Kidney tubule cell (primary cell): Measurements from ENCODE around the gene TMEM132D.
"Not testable (repeated sequence)": the region's sequence is repeated elsewhere in the genome, so short reads cannot be mapped to it uniquely, and the experiment has no call there.

Experiments used
- DNase-seq: peaks from one replicate; pipeline ENCODE4 v3.0.0-alpha.2; 2018; ENCODE audit warnings: low spot score

TMEM132D gene

DNA sequence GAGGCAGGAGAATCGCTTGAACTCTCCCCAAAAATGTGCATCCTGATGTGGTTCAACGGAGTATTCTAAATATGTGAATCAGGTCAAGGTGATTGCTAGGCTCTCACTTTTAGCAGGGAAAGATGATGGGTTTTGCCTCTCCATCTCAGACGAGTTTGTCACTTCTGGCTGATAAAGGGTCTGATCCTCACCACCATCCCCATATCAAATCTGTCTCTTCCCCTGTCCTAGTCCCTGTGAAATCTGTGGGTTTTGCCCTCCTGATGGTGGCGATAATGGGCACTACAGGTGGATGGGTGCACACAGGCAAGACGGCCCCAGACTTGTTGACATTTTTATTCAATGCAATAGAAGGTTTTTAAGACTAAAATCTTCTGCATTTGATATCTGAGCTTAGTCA is 665.9 kb downstream of the TMEM132D start:
- no peak for DNase-seq

GRCh38 chr12:129234209-129234608 is 669.6 kb downstream of the TMEM132D start:
- no peak for DNase-seq

GRCh38 chr12:129231491-129231890 is 672.3 kb downstream of the TMEM132D start:
- no peak for DNase-seq

DNA sequence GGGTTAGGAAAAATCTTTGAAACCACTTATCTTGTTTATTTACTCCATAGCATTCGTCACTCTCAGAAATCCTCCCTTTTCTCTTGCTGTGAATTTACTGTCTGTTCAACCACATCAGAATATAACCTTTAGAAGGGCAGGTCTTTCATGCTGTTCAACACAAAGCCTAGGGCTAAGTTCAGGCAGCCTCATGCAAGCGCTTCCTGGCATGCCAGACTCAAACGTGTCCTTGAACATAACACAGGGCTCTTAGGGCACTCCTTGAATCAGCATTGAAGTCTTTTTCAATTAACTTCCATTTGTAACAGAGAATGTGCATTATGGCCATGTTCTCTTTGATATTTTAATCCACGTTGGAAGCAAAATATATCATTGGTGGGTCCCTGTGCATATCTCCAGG is 672.8 kb downstream of the TMEM132D start:
- DNase-seq, result no peak

DNA sequence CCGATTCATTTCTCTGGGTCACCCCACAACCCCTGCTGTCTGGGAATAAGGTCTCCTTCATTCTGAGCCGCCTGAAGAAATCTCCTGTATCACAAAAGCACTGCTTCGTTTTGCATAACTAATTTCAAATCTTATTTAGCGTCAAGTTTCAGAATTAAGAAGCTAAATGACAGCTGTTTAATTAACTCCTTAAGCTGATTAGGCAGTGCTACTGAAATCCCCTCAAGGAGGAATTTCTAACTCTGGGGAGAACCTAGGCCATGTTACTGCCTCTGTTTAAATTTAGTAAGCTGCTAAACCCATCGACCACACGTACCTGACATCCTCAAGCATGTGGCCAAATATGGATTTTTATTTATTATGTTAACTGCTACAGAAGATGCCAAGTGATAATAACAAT is 677.0 kb downstream of the TMEM132D start:
- DNase-seq, result no peak

GRCh38 chr12:129226005-129226404 is 677.8 kb downstream of the TMEM132D start:
- no peak for DNase-seq

DNA sequence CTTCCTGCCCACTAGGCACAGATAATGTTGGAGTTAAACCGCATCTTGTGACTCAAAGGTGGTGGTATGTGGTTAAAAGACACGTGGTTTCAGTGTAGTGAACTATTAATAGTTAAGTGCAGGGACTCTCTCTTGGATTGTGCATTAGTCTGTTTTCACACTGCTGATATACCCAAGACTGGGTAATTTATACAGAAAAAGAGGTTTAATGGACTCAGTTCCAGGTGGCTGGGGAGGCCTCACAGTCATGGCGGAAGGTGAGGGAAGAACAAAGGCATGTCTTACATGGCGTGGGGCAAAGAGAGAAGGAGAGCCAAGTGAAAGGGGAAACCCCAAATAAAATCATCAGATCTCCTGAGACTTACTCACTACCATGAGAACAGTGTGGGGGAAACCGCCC is 688.3 kb downstream of the TMEM132D start:
- peak; percentile 81 for DNase-seq

DNA sequence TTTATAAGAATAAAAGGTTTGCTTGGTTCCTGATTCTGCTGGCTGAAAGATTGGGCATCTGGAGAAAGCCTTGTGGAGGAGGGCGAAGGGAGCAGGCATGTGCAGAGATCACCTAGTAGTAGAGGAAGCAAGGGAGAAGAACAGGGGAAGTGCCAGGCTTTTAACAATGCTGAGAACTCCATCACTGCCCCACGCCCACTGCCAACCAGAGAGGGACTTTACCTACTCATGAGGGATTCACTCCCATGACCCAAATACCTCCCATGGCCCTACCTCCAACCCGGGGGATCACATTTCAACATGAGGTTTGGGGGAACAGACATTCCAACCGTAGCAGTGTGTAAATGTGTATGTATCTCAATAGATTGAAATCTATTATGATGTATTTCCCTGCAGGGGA is 690.3 kb downstream of the TMEM132D start:
- no peak for DNase-seq

- DNase-seq, result no peak
Measured at GRCh38 chr12:129211862-129212630, 691.8 kb downstream of the TMEM132D start.

- no peak for DNase-seq
Measured at GRCh38 chr12:129208566-129208965, 695.3 kb downstream of the TMEM132D start.

DNA sequence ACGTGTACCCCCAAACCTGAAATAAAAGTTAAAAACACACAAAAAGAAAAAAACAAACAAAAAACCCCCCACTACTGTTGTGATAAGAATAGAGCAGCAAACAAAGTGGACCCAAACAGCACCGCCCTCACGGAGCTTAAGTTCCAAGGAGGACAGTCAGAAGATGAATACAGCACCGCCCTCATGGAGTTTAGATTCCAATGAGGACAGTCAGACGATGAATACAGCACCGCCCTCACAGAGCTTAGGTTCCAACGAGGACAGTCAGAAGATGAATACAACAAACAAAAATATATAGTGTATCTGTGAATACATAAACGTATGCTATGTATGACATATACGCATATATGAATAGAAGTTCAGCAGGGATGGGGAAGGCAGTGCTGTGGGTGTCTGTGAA is 696.7 kb downstream of the TMEM132D start:
- DNase-seq, result no peak

GRCh38 chr12:129203456-129203855 is 700.4 kb downstream of the TMEM132D start:
- no peak for DNase-seq

GRCh38 chr12:129202109-129202814 is 701.6 kb downstream of the TMEM132D start:
- DNase-seq, result peak; percentile 12

GRCh38 chr12:129201029-129201428 is 702.8 kb downstream of the TMEM132D start:
- DNase-seq, result no peak

DNA sequence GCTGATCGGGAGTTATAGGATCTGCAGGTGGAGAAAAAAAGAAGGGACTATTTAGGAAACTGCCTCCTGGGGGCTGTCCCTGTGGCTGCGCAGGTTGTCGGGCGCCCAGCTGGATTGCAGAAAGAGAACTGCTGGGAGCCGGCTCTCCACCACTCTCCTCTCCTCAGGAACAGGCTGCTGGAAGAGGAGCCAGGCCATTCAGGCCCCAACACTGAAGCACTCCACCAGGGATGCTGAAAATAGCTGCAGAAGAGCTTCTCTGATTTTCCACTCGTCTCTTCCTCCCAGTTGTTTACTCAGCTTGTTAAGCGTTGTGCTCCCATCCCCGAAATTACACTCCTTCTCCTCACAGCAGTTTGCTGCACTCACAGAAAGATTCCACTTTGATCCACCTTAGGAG is 703.2 kb downstream of the TMEM132D start:
- no peak for DNase-seq

GRCh38 chr12:129196927-129197326 is 706.9 kb downstream of the TMEM132D start:
- DNase-seq, result no peak

- no peak for DNase-seq
Measured at GRCh38 chr12:129195081-129195480, 708.7 kb downstream of the TMEM132D start.

DNA sequence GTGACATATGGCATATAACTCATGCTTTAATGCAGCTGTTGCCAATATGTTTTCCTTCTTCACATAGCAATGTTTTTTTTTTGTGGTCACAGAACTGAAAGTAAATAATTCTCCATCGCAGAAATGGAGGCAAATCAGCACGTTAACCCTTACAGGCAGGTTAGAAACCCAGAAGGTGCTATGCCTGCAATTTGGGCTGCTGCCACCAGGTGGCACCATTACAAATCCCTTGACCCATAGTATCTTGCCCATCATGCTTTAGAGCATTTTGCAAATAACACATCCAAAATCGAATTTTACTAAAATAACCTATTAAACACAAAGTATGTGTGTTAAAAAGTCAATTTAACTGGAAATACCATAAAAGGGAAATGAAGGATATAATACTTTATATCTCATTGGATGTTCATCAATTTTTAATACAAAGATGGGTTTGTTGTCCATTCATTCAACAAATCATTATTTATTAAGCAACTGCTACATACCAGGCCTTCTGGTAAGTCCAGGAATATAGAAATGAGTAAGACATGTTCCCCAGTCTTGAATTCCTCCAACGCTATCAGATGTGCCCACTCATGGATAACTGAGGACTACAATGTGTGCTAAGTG is 710.5 kb downstream of the TMEM132D start:
- peak; percentile 4 for DNase-seq

GRCh38 chr12:129190827-129191226 is 713.0 kb downstream of the TMEM132D start:
- no peak for DNase-seq

GRCh38 chr12:129189879-129190278 is 713.9 kb downstream of the TMEM132D start:
- DNase-seq, result not testable (repeated sequence)

DNA sequence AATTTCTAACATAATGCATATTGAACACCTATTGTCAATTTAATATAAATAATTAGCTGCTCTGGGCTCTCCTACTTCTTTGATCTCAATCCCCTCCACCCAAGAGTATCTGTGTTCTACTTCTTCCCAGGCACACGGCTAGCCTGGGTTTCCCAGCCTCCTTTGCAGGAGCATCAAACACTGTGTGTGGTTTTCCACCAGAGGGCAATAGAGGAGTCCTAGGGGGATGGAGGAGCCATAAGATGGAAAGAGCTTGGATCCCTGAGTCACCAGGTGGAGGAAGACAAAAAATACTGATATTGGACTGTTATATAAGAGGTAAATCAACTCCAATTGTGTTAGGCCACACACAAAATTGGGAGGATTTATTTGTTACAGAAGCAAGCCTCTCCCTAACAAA is 716.9 kb downstream of the TMEM132D start:
- DNase-seq, result peak; percentile 8

- DNase-seq, result no peak
Measured at GRCh38 chr12:129185855-129186254, 718.0 kb downstream of the TMEM132D start.
